GM19467 (cell line): Measurements from ENCODE around the gene LSMEM2.
"Not testable (repeated sequence)": the region's sequence is repeated elsewhere in the genome, so short reads cannot be mapped to it uniquely, and the experiment has no call there.

Experiments used
- ATAC-seq: cut with Tn5 transposase; IDR thresholded peaks from one replicate; pipeline ENCODE4 v1.9.1; 2021; ENCODE audit warnings: mild to moderate bottlenecking, moderate library complexity; ENCODE audit not compliant: unreplicated experiment

Gene LSMEM2

DNA sequence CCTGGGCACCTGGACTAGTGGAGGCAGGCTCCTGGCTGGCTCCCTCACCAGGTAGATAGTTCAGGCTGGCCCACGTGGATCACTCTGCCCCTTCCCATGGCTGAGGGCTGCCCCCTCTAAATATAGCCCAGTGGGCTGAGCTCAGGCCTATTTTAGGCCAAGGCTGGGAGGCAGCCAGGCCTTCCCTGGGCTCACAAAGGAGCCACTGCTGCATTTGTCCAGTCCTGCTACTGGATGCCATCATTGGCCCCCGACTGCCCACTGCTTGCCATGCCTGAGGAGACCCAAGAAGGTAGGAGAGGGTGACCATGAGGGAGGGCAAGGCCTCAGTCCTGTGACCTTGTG lies at the start of gene LSMEM2:
Gene LSMEM2 (plus strand): TSS at position 208 of the 345 bp plus-strand sequence. CDS start 27 bp downstream, at position 235.
- ATAC-seq = no peak

DNA sequence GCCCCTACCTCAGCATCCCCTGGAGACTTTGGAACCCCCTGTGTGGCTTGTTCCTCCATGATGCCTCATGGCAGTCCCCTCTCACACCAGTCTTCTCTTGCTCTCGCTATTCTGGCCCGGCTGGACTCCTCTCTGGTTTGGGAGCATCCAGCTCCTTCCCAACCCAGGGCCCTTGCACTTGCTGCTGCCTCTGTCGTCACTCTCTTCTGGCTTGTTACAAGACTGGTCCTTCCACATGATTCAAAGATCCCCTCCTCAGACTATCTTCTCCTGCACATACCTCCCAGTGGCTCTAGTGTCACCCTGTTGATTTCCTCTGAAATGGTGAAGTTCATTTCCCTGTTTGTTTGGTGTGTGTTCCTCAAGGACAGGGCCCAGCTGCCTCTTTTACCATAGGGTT lies 49.4 kb upstream of the LSMEM2 start:
- no peak for ATAC-seq

DNA sequence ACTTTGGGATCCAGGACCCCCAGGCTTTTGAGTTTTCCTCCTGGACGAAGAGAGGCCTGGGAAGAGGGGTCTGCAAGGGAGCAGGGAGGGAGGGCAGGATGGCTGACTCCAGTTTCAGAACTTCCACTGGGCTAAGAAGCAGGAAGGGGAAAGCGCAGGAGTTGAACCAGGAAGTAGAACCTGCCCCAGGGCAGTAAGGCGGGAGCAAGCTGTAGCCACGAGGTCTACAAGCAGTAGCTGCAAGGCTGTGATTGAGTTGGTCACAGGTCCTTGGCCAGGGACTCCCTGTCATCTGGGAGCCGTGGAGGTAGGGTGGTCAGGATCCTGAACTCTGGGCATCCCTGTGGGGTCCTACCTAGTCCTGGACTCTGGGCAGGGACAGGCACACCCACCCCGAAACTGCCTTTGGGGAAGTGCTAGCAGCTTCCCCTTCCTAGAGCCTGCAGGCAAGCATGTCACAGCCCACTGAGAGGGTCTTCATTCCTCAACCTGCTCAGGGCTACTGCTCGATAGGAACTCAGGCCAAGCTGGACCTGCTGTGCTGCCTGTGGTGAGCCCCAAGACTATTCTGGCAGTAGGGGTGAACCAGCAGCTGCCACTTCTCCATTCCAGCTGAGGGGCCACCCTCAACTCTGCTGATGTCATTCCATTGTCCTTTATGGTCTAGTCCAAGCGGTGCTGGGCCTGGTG lies 48.6 kb upstream of the LSMEM2 start:
- no peak for ATAC-seq

DNA sequence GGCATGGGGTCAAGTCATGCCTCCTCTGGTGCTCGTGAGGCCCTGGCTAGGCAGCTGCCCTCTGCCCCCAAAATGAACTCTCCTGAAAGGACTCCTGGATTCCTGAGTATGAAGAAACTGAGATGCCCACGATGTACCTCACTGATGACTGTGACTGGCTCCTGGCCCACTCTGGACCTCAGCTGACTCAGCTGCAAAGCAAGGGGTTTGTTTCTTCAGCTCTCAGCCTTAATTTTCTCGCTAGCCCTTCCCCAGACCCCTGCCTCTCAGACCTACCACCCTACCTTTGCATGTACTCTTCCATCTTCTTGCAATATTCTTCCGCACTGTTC lies 48.1 kb upstream of the LSMEM2 start:
- no peak for ATAC-seq

DNA sequence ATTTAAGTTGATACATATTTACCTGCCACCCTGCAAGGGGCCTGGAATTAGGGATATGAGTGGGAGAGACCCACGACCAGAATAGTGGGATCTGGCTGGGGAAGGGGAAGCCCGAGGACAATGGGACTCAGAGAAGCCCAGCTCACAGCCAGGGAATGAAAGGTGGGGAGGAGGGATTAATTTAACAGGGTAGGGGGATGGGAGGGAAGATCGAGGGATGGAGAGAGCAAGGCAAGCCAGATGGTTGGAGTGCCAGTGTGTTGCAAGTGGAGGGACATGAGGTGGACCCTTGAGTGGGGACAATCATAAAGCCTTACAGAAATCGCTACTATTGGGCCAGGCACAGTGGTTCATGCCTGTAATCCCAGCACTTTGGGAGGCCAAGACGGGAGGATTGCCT lies 47.3 kb upstream of the LSMEM2 start:
- ATAC-seq = no peak

DNA sequence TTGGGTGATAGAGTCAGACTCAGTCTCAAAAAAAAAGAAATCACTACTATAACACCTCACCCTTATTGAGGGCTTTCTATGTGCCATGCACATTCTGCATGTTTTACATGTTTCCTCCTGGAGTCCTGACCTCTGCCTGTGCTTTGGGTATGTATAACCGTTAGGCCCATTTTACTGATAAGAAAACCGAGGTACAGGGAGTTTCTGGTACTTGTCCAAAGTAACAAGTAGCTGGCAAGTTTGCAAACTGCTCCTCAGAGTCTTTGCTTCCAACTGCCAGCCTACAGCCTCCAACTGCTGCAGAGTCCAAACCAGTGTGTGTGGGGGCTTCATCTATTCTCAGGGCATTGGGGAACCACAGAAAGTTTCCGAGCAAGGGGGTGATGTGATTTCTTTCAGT lies 46.6 kb upstream of the LSMEM2 start:
- no peak for ATAC-seq

DNA sequence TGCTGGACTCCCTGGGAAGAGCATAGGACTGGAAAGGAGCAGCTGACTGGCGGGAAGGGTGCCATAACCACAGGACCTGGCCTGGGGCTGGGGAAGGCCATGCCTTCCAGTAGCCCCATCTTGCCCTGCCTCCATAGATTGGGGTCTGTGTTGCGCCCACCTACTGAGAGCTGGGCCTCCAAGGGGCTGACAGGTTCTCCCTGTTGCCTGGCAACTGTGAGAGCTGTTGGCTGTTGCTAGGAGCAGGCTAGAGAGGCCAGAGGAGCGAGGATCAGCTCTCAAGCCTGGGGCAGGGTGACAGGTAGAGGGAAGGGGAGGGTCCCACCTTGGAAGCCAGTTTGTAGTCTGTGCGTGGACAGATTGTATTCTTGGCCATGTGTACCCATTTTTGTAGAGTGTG lies 45.7 kb upstream of the LSMEM2 start:
- no peak for ATAC-seq

DNA sequence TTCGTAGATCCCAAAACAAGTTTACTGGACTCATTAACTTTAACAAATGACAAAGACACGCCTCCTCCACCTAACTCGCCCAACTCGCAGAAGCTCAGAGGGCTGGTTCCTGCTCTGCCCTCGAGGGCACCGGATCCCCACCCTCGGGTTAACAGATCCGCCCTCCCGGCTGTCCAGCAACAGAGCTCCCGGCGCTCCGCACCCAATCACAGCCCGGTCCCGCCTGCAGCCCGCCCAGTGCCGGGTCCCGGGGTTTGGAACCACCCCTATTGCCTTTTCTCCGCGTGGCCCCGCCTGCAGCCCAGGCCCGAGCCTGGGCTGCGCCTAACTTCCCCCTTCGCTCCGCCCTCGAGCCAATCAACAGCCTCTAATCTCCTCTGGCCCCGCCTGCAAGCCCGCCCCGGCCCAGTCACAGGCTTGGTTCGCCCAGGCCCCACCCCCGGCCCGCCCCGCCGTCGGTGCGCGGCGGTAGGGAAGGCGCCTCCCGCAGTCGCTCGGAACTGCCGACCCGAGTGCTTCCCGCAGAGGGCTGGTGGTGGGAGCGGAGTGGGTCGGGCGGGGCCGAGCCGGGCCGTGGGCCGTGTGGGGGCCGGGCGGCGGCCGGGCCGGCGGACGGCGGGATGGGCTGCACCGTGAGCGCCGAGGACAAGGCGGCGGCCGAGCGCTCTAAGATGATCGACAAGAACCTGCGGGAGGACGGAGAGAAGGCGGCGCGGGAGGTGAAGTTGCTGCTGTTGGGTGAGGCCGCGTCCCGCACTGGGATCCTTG lies 43.0 kb upstream of the LSMEM2 start, which contains the start of gene GNAI2:
Gene GNAI2 (plus strand): TSS at position 489 of the 768 bp plus-strand sequence. CDS start 132 bp downstream, at position 621.
- ATAC-seq = peak; percentile 92

DNA sequence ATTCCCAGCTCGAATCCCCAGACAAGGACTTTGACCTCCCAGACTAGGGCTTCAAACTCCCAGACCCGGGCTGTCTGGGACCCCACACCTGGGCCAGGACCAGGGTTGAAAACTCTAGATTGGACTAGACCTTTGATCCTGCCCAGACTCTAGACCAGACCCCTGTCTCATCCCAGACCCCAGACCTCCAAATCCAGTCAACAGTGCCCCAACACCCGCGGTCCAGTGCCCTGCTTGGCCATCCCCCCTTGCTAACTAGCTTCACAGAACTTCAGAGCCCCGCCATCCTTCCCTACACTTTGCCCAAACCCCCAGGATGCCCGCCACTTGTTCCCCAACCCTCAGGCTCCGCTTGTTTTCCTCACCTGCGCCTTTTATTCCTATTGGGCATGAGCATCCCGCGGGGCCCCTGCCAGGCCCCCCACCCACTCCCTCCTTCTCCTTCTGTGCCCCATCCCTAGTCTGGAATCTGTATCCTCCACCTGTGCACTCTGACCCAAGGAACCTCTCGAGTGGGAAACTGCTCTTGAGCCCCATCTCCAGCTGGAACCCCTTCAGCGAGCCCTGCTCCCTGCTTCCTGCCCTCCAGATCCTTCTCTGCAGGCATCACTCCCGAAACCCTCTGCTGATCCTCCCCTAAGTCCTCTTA lies 42.3 kb upstream of the LSMEM2 start:
- no peak for ATAC-seq

DNA sequence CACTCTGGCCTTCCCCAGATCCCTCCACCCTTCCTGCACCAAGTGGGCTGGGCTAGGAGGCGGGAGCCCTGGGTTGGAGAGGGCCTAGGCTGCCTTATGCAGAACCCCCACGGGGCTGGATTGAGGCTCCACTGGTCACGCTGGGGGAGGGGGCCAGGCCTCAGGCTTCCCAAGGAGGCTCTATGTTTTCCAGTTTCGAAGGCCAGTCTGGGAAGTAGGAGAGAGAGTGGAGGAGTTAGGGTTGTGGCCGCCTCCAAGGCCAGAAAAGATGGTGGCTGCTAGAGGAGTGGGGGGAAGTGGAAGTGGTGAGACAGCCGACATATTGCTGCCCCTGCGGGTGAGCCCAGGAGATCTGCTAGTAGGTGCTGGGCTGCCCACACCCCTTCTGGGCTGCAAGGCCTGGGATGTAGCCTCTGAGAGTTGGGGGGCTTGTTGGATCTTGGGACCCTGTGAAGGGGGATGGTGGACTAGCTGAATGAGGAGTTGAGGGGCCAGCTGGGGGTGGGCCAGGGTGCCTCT lies 41.7 kb upstream of the LSMEM2 start:
- no peak for ATAC-seq

DNA sequence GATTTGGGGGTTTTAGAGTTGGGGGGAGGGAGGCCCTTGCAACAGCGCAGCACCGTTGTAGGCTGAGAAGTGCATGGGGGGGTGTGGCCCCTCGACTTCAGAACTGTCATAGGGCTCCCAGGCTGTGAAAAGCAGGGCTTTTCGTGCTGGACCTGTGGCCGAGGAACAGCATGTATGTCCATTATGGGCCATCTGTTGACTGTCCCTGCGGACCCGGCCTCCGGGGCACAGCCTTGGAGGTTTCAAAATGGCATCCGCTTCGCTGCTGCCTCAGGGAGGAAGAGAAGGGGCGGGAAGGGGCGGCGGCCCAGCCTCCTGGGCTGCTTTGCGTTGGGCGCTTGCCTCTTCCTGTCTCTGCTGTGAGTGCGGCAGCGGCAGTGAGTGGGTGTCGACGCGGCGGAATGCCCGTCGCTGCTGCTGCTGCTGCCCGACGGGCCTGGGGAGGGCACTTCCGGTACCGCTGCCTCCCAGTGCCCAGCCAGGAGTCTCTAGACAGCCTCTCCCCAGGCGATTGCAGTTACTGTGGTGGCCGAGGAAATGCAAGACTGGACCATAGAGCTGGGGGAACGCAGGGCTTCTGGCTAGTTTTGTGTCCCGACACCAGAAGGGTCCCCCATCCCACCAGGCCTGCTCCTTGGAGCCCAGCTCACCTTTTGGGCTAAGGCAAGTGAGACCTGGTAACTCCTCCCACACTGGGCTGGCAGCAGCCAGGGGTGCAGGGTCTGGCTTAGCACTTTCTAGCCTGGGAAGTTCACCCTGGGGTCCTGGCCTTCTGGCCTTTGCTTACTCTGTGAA lies 40.9 kb upstream of the LSMEM2 start:
- peak; percentile 30 for ATAC-seq

DNA sequence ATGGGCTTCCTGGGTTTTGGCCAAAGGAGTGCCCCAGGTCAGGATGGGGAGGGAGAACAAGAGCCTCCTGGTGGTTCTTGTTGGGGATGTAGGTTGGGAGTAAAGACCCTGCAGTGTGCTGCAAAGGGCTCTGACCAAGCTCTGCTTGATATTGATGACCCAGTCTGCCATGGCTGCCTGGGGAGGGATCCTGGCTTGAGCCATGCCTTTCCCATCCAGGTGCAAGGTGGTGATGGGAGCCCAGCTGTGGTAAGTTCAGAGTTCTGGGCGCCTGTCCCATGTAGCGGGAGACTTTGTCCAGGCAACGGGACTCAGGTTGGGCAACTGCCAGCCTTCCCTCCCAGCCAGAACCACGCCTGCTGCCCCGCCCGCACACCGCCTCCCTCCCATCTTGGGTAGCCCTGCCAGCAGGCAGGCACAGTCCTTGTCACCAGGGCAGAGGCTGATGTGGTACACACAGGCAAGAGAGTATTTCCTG lies 40.3 kb upstream of the LSMEM2 start:
- ATAC-seq = no peak

DNA sequence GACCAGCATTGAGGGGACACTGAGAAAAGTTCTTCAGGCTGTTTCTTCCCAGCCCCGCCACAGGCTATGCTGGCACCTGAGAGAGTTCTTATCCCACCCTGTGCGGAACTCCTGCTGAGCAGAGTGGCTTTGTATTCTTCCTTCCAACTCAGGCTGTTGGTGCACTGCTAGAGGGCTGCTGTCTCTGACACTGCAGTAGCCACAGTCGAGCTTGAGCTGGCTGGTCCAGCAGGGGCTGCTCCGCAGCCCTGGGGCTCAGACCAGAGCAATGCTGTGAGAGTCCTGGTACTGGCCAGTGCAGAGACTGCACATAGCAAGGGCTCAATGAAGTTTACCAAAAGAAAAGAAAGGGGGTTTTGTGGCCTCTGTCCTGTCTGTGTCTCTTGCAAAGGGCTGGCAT lies 39.2 kb upstream of the LSMEM2 start:
- ATAC-seq = no peak

DNA sequence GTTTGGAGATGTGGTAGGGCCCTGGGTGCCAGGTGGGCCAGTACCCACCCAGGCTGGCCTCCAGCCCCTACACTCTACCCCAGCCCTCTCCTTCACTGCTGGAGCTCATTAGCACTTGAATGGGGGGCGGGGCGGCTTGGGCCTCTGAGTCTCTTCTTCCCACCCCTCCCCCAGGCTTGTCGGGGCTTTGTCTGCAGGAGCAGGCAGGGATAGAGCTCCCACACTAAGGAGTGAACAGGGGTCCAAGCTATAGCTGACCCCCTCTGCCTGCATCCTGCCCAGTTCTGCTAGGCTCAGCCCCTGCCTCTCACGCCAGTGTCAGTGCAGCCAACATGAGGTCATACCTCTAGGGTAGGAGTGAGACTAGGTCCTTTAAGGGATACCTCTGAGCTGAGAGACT lies 37.7 kb upstream of the LSMEM2 start:
- no peak for ATAC-seq

DNA sequence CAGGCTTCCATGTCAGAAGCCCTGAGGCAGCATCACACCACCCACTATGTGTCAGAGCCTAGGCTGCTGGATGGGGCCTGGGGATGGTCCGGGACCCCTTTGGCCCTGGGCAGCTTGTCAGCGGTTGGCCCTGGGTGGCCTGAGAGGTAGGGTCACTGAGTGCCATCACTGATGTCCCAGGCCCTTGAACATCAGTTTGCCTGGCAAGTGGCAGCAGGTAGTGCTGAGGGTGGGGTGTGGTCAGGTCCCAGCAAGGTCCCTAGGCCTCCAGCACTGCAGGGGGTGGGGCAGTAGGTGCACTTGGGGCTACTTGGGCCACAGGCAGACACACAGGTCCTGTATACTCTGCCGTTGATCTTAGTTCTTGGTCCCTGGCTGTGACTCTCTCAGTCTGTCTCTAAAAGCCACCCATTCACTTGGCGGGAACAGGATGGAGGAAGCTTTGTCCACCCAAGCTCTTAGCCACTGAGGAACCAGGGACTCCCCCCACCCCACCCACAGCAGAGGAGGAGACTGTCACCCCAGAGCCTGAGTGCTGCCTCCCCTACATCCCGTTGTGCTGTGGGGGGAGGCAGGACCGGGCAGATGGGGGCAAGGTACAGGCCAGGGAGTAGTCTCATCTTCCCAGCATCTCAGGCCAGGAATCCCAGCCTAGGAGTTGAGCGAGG lies 37.0 kb upstream of the LSMEM2 start:
- ATAC-seq = no peak

DNA sequence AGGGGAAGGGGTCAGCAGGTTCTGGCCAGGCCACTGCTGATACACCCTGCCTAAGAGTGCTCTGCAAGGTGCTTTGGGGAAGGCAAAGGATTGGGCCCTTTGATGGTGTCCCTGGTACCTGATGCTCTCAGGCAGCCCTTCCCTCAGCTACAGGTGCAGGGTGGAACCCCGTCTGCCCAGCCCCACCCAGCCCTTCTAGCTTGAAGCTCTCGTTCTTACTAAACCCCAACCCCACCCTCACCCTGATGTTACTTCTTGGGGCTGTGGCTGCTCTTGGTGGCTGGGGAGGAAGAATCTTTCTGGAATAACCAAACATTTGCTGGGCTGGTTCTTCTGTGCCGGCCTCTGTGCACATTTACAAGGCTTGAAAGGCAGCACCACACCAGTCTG lies 36.5 kb upstream of the LSMEM2 start:
- no peak for ATAC-seq

DNA sequence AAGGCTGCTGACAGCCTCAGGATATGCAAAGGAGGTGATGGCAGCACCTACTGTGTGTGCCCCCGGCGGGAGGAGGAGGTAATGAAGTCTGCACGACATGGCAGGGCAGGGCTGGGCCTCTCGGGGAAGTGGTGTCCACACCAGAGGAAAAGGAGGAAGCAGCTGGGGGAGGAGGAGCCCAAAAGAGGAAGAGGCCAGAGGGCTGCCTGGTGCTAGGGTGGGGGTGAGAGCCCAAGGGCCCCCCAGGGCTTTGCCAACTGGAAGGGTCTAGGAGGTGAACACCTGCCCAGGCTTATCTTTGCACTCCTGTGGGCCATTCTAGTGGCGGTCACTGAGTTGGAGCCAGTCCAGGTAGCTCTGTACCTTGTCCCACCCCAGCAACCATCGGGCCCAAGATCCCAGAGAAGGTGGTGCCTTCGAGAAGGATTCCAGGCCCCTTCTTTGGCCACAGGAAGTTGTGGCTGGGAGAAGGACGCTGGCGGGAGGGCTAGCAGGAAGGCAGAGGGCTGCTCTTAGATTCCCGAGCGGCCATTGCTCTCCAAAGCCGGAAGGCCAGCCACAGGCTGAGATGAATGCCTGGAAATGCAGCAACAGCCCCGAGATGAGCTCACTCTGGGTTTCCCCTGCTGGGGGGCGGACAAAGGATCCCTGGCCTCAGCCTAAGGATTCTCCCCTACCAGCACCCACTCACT lies 35.9 kb upstream of the LSMEM2 start:
- ATAC-seq = no peak

DNA sequence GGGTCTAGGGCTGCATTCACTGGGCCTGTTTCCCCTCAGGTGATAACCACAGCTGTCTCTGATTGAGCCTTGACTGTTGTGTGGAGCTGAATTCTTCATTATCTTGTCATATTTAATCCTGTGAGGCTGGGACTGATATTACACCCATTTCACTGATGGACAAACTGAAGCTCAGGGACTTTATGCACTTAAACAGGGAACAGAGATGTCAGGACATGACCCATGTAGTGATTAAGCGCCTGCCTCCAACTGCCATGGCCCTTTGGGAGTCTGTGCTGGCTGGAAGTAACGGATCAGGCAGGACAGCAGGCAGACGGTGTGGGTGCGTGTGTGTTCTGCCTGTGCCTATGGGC lies 35.4 kb upstream of the LSMEM2 start:
- no peak for ATAC-seq

DNA sequence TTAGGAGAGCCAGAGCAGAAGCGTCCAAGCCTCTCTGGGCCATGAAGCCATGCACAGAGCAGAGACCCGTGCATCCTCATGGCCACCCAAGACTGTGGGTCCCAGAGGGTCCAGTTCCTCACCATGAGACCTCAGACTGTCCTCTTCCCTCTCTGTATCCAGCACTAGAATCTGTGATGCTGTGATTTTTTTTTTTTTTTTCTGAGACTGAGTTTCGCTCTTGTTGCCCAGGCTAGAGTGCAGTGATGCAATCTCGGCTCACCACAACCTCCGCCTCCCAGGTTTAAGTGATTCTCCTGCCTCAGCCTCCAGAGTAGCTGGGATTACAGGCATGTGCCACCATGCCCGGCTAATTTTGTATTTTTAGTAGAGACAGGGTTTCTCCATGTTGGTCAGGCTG lies 34.1 kb upstream of the LSMEM2 start:
- ATAC-seq = not testable (repeated sequence)

DNA sequence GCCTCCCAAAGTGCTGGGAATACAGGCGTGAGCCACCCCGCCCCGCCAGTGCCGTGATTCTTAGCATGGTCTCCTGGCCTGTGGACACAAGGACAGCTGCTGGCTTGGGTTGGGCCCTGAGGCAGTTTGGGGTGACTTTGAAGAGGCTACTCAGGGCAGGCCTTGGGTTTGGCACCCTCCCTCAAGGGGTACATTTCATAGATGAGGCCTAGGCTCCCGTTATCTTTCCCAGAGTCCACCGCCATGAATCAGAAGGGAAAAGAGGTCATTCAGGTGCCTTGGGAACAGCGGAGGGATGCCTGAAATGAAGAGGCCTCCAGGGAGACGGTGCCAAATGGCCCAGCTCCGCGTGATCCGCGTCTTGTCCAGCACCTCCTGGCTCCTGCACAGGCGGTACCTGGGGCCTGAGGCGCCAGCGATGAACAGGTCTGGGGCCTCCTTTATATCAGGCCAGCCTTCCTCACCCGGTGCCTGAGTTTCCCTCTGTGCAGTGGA lies 33.6 kb upstream of the LSMEM2 start:
- ATAC-seq = no peak
